A549 treated with AZD9567 at 1 μM for 4 hours (cell line): ENCODE measurements around the gene ZNF26. TPM values are rescaled to one million over a fixed set of nuclear protein-coding genes. Genes with fewer than 3 reads are reported as not detected.

ENCODE experiments used
- total RNA-seq: library from RNA; stranded (reverse); fragments of 200-300 nt; extraction: Qiagen RNA extraction; gene quantifications from 5 replicates; pipeline ENCODE4 v1.2.3, GENCODE V29; 2022; ENCODE audit not compliant: insufficient read depth

Gene ZNF26, protein sequence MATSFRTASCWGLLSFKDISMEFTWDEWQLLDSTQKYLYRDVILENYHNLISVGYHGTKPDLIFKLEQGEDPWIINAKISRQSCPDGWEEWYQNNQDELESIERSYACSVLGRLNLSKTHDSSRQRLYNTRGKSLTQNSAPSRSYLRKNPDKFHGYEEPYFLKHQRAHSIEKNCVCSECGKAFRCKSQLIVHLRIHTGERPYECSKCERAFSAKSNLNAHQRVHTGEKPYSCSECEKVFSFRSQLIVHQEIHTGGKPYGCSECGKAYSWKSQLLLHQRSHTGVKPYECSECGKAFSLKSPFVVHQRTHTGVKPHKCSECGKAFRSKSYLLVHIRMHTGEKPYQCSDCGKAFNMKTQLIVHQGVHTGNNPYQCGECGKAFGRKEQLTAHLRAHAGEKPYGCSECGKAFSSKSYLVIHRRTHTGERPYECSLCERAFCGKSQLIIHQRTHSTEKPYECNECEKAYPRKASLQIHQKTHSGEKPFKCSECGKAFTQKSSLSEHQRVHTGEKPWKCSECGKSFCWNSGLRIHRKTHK
- 6.5 to 8.1 TPM (median 7.4 TPM) in 5 replicates for total RNA-seq

DNA sequence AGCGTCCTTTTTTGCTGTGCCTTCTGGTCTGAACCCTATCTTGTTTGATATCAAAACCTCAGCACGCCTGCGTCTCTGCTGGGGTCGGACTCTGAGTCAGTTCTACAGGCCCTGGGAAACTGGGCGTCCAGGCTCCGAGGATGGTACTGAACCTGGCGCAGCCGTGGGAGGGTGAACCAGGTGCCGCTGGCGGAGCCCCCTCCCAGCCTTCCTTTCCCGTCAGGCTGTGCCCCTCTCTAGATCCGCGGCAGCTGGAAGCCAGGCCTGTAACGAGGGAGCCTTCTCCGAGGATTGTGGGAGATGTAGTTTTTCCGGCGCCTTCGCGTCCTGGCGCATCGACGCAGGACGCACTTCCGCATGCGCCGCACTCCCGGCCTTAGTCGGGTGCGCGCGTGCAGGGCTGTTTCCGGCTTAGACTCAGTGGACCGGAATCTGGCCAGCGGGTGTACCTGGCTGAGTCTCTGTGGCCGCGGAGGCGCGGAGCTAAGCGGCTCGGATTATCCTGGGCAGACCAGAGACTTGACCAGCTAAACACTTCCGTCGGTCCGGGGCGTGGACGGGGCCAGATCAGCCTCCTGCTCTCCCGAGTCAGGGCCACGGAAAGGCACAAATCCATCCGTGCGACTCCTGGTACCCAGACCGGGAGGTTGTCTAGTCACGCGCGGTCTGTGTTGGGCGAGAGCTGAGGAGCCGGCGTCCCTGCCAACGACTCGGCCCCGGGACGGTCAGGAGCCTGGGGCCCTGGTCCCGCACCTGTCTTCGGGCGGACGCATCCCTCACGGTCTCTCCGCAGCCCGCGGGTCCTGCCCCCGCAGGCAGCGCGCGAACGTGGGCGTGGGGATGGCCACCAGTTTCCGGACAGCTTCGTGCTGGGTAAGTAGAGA lies at the start of gene ZNF26:
TSS of gene ZNF26 (plus strand) at position 367 of the 884 bp plus-strand sequence. CDS start at position 841, 474 bp downstream.

DNA sequence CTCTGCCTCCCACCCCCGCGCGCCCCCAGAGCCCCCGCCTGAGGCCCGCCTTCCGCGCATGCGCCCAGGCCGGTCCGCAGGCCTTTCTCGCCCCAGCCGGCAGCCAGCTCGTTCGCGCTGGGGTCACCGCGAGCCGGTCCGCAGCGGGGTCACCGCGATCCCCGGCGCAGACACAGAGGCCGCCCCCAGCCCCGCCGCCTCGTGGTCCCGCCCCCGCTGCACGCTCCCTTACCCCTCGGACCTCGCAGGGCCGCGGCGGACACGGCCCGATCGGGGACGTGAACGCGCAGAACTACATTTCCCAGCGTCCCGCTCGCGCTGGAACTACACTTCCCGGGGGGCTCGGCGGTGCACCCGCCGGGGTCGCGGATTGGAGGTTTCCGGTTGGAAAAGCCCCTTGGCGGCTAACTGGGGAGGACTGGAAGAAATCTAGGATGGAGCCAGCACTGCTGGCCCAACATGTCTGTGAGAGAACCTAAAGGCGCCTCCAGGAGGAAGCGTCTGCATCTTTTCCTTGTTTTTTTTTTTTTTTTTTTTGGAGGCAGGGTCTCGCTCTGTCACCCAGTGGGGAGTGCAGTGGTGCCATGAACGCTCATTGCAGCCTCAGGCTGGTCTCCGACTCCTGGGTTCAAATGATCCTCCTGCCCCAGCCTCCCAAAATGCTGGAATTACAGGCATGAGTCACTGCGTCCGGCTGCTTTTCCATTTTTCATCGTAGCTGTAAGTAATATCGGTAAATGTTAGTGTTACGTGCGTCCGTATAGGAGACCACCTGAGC lies 30.0 kb upstream of the ZNF26 start, which contains the start of gene ZNF605:
TSS of gene ZNF605 (minus strand) at position 296 of the 778 bp plus-strand sequence. CDS start 10,671 bp downstream, outside the sequence.

DNA sequence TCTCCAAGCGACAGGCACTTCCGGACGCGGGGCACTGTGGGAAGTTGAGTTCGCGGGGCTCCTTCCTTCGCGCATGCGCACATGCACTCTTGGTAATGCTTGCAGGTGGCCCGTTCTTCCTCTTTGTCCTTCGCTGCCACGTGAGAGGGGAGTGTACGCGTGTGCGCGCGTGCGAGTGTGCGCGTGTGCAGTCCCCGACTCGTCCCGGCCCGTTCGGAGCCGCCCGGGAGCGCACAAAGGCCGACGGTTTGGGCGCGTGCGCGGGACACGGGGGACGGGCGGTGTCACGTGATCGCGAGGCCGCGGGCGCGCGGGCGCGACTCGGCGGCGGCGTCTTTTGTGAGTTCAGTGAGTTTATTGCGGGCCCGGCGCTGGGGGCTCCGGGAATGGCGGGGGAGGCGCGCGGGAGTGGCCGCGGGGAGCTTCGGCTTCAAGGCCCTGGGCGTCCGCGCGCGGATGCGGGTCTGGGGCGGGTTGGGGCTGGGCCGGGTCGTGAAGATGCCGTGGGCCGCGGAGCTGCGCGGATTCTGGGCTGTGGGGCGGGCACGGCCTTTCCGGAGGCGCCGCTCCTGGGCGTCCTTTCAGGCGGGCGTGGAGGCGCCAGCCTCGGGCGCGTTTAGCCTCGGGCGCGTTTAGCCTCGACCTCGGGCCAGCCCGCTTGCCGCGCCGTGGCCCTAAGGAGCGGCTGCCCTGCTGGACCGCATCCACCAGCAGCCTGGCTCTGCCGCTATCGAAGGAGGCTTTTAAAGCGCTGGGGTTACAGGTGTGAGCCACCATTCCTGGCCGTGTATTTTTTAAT lies 51.2 kb downstream of the ZNF26 start, which contains the start of gene ZNF84:
TSS of gene ZNF84 (plus strand) at position 303 of the 799 bp plus-strand sequence. CDS start 3,959 bp downstream, outside the sequence.

Other genes with a start within 250 kb of the ZNF26 start
- gene ANKLE2, start 224.5 kb upstream of the ZNF26 start, total RNA-seq: 61.6 to 80.9 TPM (median 73.7 TPM) in 5 replicates
- 16.4 to 22.3 TPM (median 20.8 TPM) in 5 replicates for gene GOLGA3, start 157.5 kb upstream of the ZNF26 start, total RNA-seq
- 23.5 to 39.4 TPM (median 23.9 TPM) in 5 replicates for gene CHFR, start 98.8 kb upstream of the ZNF26 start, total RNA-seq
- 1.8 to 3.2 TPM (median 2.8 TPM) in 5 replicates for gene ZNF605, start 30.1 kb upstream of the ZNF26 start, total RNA-seq
- 10.7 to 15.2 TPM (median 13.3 TPM) in 5 replicates for gene ZNF84, start 51.1 kb downstream of the ZNF26 start, total RNA-seq
- gene ZNF140, start 94.6 kb downstream of the ZNF26 start, total RNA-seq: 8.2 to 9.6 TPM (median 8.9 TPM) in 5 replicates
- 0.26 to 0.40 TPM (median 0.33 TPM) in 5 replicates for gene ZNF891, start 143.9 kb downstream of the ZNF26 start, total RNA-seq
- 1.1 to 1.9 TPM (median 1.7 TPM) in 5 replicates for gene ZNF10, start 144.3 kb downstream of the ZNF26 start, total RNA-seq
- 8.0 to 10.4 TPM (median 10.2 TPM) in 5 replicates for gene ZNF268, start 195.1 kb downstream of the ZNF26 start, total RNA-seq
- gene ANHX, start 249.5 kb downstream of the ZNF26 start, total RNA-seq: not detected in 5 replicates